Skeletal muscle satellite cell (primary cell): ENCODE results near the gene SPG11. TPM values are rescaled to one million over a fixed set of nuclear protein-coding genes. Genes with fewer than 3 reads are reported as not detected.

Experiments
- H3K27me3 ChIP-seq: 2 replicates; pipeline ENCODE4 v1.7.0; 2013; ENCODE audit warnings: low read length; ENCODE audit not compliant: control insufficient read depth, insufficient read depth
- H3K36me3 ChIP-seq: 2 replicates; pipeline ENCODE4 v1.7.0; 2013; ENCODE audit warnings: mild to moderate bottlenecking, control low read depth, low read length; ENCODE audit not compliant: insufficient read depth
- H3K4me1 ChIP-seq: 2 replicates; pipeline ENCODE4 v1.7.0; 2013; ENCODE audit warnings: low read length; ENCODE audit not compliant: control insufficient read depth, insufficient read depth
- H3K4me2 ChIP-seq: 2 replicates; pipeline ENCODE4 v1.7.0; 2013; ENCODE audit warnings: mild to moderate bottlenecking, low read length
- H3K4me3 ChIP-seq: 2 replicates; pipeline ENCODE4 v1.7.0; 2013; ENCODE audit warnings: low read length
- H3K9ac ChIP-seq: 2 replicates; pipeline ENCODE4 v1.7.0; 2013; ENCODE audit warnings: mild to moderate bottlenecking, low read depth, low read length, moderate library complexity
- H3K9me3 ChIP-seq: replicated peaks from 2 replicates; pipeline ENCODE4 v1.7.0; 2013; ENCODE audit warnings: mild to moderate bottlenecking, control low read depth, low read length
- total RNA-seq: library from RNA; depleted of rRNA; stranded (reverse); fragments of >200 nt; gene quantifications from 2 replicates; pipeline ENCODE4 v1.2.3, GENCODE V29; 2012; rRNA removed

SPG11 gene, protein sequence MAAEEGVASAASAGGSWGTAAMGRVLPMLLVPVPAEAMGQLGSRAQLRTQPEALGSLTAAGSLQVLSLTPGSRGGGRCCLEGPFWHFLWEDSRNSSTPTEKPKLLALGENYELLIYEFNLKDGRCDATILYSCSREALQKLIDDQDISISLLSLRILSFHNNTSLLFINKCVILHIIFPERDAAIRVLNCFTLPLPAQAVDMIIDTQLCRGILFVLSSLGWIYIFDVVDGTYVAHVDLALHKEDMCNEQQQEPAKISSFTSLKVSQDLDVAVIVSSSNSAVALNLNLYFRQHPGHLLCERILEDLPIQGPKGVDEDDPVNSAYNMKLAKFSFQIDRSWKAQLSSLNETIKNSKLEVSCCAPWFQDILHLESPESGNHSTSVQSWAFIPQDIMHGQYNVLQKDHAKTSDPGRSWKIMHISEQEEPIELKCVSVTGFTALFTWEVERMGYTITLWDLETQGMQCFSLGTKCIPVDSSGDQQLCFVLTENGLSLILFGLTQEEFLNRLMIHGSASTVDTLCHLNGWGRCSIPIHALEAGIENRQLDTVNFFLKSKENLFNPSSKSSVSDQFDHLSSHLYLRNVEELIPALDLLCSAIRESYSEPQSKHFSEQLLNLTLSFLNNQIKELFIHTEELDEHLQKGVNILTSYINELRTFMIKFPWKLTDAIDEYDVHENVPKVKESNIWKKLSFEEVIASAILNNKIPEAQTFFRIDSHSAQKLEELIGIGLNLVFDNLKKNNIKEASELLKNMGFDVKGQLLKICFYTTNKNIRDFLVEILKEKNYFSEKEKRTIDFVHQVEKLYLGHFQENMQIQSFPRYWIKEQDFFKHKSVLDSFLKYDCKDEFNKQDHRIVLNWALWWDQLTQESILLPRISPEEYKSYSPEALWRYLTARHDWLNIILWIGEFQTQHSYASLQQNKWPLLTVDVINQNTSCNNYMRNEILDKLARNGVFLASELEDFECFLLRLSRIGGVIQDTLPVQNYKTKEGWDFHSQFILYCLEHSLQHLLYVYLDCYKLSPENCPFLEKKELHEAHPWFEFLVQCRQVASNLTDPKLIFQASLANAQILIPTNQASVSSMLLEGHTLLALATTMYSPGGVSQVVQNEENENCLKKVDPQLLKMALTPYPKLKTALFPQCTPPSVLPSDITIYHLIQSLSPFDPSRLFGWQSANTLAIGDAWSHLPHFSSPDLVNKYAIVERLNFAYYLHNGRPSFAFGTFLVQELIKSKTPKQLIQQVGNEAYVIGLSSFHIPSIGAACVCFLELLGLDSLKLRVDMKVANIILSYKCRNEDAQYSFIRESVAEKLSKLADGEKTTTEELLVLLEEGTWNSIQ (N-terminal part only)
- 39.8 and 40.2 TPM in 2 replicates for total RNA-seq

DNA sequence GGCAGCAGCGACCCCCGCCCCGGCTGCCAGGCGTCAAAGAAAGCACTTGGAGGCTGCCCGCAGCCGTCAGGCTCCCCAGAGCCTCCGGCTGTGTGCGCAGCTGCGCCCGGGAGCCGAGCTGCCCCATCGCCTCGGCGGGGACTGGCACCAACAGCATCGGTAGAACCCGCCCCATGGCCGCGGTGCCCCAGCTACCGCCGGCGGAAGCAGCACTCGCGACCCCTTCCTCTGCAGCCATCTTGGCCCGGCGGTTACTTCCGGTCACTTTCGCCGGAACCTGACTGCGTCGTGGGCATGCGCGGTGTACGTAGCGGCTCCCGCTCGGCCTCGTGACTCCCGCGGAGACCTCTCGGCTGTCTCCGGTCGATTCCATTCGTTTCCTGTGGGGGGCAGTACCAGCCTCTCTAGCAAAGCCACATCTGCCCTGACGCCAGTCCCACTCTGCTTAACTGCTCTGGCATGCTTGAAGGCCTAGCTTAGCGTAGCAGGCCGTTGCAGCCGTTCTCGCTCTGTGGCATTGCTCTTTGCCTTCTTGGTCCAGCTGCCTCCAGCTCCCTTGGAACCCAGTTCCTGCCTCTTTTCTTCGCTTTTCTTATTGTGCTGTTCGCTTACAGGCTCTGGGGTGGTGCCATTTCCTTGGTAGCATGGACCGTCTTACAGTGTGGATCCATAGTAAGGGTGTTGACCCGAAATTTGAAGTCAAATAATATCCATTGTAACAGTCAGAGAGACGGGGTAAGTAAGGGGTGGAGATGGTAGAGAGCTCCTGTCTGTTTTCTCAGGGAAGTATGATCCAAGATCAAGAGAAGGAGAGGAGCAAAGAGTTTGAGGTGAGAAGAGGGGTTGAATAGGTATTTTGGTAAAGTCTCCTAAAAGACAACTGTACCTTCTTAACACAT is at the start of gene SPG11:
Gene SPG11, minus strand, starts transcription at position 253 of the 899 bp plus-strand sequence. Its CDS starts 15 bp downstream, at position 238.
- Histone ChIP-seq H3K27me3 (peaks cover 2% of the 10 kb centered on the region), H3K36me3 (peaks cover 9% of the 10 kb centered on the region), H3K9ac (peak within 1 kb of the TSS; percentile 96), H3K4me3 (peak within 1 kb of the TSS; percentile 88), H3K4me2 (peak within 1 kb of the TSS; percentile 100), H3K4me1 (peaks cover 12% of the 10 kb centered on the region), H3K9me3 (no peaks in the 10 kb centered on the region)

DNA sequence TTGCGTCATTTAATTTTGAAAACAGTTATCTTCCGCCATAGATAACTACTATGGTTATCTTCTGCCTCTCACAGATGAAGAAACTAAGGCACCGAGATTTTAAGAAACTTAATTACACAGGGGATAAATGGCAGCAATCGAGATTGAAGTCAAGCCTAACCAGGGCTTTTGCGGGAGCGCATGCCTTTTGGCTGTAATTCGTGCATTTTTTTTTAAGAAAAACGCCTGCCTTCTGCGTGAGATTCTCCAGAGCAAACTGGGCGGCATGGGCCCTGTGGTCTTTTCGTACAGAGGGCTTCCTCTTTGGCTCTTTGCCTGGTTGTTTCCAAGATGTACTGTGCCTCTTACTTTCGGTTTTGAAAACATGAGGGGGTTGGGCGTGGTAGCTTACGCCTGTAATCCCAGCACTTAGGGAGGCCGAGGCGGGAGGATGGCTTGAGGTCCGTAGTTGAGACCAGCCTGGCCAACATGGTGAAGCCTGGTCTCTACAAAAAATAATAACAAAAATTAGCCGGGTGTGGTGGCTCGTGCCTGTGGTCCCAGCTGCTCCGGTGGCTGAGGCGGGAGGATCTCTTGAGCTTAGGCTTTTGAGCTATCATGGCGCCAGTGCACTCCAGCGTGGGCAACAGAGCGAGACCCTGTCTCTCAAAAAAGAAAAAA is 49.0 kb upstream of the SPG11 start:
- Histone ChIP-seq H3K27me3 (no peaks in the 10 kb centered on the region), H3K4me1 (peaks cover 6% of the 10 kb centered on the region), H3K9ac (peak overlapping the region; percentile 97), H3K4me3 (peak overlapping the region; percentile 92), H3K9me3 (no peaks in the 10 kb centered on the region), H3K36me3 (peaks cover 25% of the 10 kb centered on the region), H3K4me2 (peak overlapping the region; percentile 79)

DNA sequence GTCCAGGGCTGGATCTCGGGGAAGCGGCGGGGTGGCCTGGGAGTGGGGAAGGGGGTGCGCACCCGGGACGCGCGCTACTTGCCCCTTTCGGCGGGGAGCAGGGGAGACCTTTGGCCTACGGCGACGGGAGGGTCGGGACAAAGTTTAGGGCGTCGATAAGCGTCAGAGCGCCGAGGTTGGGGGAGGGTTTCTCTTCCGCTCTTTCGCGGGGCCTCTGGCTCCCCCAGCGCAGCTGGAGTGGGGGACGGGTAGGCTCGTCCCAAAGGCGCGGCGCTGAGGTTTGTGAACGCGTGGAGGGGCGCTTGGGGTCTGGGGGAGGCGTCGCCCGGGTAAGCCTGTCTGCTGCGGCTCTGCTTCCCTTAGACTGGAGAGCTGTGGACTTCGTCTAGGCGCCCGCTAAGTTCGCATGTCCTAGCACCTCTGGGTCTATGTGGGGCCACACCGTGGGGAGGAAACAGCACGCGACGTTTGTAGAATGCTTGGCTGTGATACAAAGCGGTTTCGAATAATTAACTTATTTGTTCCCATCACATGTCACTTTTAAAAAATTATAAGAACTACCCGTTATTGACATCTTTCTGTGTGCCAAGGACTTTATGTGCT is 48.4 kb upstream of the SPG11 start:
- peak overlapping the region; percentile 79 for H3K4me2 ChIP-seq
- no peaks in the 10 kb centered on the region for H3K9me3 ChIP-seq
- H3K36me3 ChIP-seq: peaks cover 19% of the 10 kb centered on the region
- no peaks in the 10 kb centered on the region for H3K27me3 ChIP-seq
- H3K9ac ChIP-seq: peak overlapping the region; percentile 97
- peaks cover 6% of the 10 kb centered on the region for H3K4me1 ChIP-seq
- peak overlapping the region; percentile 92 for H3K4me3 ChIP-seq

DNA sequence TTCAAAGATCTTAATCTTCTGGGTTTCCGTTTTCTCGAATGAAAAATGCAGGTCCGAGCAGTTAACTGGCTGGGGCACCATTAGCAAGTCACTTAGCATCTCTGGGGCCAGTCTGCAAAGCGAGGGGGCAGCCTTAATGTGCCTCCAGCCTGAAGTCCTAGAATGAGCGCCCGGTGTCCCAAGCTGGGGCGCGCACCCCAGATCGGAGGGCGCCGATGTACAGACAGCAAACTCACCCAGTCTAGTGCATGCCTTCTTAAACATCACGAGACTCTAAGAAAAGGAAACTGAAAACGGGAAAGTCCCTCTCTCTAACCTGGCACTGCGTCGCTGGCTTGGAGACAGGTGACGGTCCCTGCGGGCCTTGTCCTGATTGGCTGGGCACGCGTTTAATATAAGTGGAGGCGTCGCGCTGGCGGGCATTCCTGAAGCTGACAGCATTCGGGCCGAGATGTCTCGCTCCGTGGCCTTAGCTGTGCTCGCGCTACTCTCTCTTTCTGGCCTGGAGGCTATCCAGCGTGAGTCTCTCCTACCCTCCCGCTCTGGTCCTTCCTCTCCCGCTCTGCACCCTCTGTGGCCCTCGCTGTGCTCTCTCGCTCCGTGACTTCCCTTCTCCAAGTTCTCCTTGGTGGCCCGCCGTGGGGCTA is 47.8 kb upstream of the SPG11 start, which contains the start of the genes B2M and PATL2:
Gene B2M, plus strand, starts transcription at position 422 of the 647 bp plus-strand sequence. Its CDS starts 30 bp downstream, at position 452.
Gene PATL2, minus strand, starts transcription at position 228 of the 647 bp plus-strand sequence. CDS start 34,833 bp downstream, outside the sequence.
- Histone ChIP-seq H3K9me3 (no peaks in the 10 kb centered on the region), H3K36me3 (peaks cover 12% of the 10 kb centered on the region), H3K4me2 (peak within 1 kb of the TSS; percentile 79), H3K4me1 (peaks cover 6% of the 10 kb centered on the region), H3K4me3 (peak within 1 kb of the TSS; percentile 92), H3K9ac (peak within 1 kb of the TSS; percentile 97), H3K27me3 (no peaks in the 10 kb centered on the region)

DNA sequence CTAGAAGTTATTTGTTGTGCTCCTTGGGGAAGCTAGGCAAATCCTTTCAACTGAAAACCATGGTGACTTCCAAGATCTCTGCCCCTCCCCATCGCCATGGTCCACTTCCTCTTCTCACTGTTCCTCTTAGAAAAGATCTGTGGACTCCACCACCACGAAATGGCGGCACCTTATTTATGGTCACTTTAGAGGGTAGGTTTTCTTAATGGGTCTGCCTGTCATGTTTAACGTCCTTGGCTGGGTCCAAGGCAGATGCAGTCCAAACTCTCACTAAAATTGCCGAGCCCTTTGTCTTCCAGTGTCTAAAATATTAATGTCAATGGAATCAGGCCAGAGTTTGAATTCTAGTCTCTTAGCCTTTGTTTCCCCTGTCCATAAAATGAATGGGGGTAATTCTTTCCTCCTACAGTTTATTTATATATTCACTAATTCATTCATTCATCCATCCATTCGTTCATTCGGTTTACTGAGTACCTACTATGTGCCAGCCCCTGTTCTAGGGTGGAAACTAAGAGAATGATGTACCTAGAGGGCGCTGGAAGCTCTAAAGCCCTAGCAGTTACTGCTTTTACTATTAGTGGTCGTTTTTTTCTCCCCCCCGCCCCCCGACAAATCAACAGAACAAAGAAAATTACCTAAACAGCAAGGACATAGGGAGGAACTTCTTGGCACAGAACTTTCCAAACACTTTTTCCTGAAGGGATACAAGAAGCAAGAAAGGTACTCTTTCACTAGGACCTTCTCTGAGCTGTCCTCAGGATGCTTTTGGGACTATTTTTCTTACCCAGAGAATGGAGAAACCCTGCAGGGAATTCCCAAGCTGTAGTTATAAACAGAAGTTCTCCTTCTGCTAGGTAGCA is 47.0 kb upstream of the SPG11 start:
- Histone ChIP-seq H3K27me3 (no peaks in the 10 kb centered on the region), H3K4me1 (peaks cover 6% of the 10 kb centered on the region), H3K9me3 (no peaks in the 10 kb centered on the region), H3K4me3 (peak overlapping the region; percentile 92), H3K4me2 (peak overlapping the region; percentile 79), H3K9ac (peak overlapping the region; percentile 97), H3K36me3 (peaks cover 5% of the 10 kb centered on the region)

DNA sequence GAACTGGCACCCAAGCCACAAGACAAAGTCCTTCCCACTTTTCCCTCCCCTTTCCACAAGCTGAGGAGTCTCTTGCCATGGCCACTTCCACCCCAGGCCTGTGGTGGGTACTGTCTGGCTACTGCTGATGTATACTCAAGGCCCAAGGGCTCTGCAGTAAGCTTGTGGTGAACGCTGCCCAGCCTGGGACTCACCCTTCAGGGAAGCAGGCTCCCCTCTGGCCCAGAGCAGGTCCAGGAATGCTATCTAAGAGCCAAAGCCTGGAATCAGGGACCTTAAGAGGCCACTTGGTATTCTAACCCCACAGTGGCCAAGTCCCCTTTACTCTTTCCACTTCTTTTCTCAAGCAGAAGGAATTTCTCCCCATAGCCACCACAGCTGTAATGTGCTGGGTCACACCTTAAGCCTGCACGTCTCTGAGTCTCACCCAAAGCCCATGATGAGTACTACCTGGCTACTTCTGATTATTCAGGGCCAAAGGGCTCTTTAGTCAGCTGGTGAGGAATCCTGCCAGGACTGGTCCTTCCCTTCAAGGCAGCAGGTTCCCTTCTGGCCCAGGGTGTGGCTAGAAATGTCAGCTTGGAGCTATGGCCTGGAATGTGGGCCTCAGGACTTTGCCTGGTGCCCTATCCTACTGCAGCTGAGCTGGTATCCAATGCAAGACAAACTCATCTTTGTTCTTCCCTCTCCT is 43.6 kb upstream of the SPG11 start:
- H3K4me1 ChIP-seq: no peaks in the 10 kb centered on the region
- H3K36me3 ChIP-seq: no peaks in the 10 kb centered on the region
- no peak overlapping the region for H3K4me2 ChIP-seq
- no peak overlapping the region for H3K4me3 ChIP-seq
- H3K9ac ChIP-seq: no peak overlapping the region
- H3K9me3 ChIP-seq: no peaks in the 10 kb centered on the region
- H3K27me3 ChIP-seq: no peaks in the 10 kb centered on the region

DNA sequence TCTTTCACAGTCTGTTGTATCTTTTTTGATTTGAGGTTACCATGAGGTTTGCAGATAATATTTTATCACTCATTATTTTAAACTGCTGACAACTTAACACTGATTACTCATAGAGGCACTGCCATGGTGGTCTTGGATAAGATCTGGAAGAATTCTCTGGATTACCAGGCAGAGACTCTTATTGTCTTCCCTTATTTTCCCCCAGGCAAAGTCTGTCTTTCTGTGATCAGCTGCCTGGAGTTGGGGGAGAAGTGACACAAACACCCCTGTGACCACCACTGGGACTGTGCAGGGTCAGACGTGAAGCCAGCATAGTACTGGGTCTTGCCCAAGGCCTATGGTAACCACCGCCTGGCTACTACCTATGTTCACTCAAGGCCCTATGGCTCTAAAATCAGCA is 42.9 kb upstream of the SPG11 start:
- Histone ChIP-seq H3K9ac (no peak overlapping the region), H3K27me3 (no peaks in the 10 kb centered on the region), H3K36me3 (no peaks in the 10 kb centered on the region), H3K4me2 (no peak overlapping the region), H3K9me3 (no peaks in the 10 kb centered on the region), H3K4me1 (no peaks in the 10 kb centered on the region), H3K4me3 (no peak overlapping the region)

DNA sequence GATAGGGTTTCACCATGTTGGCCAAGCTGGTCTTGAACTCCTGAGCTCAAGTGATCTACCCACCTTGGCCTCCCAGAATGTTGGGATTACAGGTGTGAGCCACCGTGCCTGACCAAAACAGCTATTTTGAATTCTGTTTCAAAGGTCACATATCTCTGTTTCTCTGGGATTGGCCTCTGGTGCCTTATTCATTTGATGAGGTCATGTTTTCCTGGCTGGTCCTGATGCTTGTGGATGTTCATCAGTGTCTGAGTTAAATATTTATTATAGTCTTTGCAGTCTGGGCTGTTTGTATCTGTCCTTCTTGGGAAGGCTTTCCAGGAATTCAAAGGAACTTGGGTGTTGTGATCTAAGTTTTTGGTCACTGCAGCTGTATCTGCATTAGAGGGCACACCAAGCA is 42.5 kb upstream of the SPG11 start:
- Histone ChIP-seq H3K9me3 (no peaks in the 10 kb centered on the region), H3K4me2 (no peak overlapping the region), H3K4me3 (no peak overlapping the region), H3K9ac (no peak overlapping the region), H3K36me3 (no peaks in the 10 kb centered on the region), H3K4me1 (no peaks in the 10 kb centered on the region), H3K27me3 (no peaks in the 10 kb centered on the region)
